D721Med (cell line): ENCODE results near the gene ADGRB3.

Experiments
- DNase-seq: peaks from one replicate; pipeline ENCODE4 v3.0.0; 2011; ENCODE audit warnings: low spot score; ENCODE audit not compliant: insufficient read length
- FAIRE-seq: peaks from 2 replicates; lab custom pipeline; 2011; peaks lifted over from hg19 to GRCh38; lab: Jason Lieb, UNC
- TF ChIP-seq, protein P1 (sequence below): IDR thresholded peaks from 2 replicates; pipeline ENCODE4 v1.5.1; 2012; ENCODE audit warnings: mild to moderate bottlenecking, control low read depth; ENCODE audit not compliant: insufficient read depth; ENCODE audit errors: missing control alignments

Gene ADGRB3

DNA sequence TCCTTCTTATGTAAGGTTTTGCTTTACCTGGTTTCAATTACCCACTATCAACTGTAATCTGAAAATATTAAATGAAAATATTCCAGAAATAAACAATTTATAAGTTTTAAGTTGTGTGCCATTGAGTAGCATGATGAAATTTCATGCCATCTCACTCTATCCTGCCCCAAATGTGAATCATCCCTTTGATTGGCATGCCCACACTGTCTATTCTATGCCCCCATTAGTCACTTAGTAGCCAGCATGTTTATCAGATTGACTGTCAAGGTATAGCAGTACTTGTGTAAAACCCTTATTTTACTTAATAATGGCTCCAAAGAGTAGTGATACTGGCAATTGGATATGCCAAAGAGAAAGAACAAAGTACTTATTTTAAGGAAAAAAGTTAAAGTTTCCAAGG, 403.8 kb downstream of the ADGRB3 start:
- DNase-seq (no peak), FAIRE-seq (no peak)
- TF ChIP-seq, protein P1, sequence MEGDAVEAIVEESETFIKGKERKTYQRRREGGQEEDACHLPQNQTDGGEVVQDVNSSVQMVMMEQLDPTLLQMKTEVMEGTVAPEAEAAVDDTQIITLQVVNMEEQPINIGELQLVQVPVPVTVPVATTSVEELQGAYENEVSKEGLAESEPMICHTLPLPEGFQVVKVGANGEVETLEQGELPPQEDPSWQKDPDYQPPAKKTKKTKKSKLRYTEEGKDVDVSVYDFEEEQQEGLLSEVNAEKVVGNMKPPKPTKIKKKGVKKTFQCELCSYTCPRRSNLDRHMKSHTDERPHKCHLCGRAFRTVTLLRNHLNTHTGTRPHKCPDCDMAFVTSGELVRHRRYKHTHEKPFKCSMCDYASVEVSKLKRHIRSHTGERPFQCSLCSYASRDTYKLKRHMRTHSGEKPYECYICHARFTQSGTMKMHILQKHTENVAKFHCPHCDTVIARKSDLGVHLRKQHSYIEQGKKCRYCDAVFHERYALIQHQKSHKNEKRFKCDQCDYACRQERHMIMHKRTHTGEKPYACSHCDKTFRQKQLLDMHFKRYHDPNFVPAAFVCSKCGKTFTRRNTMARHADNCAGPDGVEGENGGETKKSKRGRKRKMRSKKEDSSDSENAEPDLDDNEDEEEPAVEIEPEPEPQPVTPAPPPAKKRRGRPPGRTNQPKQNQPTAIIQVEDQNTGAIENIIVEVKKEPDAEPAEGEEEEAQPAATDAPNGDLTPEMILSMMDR: no peak

DNA sequence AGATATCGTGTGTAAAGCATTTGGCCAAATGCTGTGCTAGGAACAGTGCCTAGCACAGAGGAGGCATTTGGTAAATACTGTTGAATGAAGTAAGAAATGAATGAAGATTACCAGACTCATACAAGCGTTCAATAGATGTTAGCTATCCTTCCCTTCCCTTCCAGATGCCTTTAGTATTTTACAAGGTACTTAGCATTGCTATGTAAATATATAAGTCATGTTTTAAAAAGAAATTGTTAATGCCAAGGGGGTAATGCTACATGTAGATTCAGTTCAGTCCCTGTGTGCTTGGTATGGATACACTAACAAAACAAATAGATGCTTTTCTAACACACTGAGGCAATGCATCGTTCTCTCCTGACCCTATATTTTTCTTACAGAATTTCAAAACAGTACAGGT, 407.2 kb downstream of the ADGRB3 start:
- FAIRE-seq (no peak), DNase-seq (no peak)
- TF ChIP-seq, protein P1: no peak

DNA sequence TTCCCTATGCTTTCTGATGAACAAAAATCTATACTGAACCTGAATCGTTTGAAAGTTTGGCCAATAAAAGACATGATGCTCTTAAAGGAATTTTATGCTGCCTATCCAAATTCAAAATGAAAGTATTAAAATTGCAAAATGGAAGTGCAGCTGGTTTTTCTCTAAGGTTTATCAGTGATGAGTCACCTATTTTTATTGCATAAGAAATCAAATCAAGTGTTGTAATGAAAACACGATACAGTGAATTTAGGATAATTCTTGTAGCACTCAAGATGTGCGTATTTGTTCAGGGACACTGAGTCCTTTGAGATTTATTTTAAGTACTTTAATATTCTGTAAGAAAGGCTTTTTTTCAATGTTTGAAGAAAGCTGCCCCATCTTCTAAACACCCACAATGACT, 409.5 kb downstream of the ADGRB3 start:
- TF ChIP-seq, protein P1: no peak
- DNase-seq (no peak), FAIRE-seq (no peak)

DNA sequence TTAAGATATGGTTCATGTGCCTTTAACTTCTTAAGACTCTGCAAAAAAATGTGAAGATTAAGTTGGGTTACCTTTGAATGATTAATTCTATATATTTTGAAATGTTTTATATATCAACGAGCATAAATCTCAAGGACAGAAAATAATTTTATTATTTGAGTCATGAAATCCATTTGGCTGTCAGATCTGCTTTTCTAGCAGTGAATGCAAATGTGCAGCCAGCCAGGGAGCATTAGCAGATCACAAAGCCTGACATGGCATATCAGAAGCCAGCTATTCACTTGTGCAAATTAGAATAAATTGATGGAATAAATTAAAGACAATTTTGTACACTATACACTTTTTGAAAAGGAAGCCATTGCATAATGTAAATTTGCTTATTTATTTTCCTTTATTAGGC, 424.3 kb downstream of the ADGRB3 start:
- DNase-seq: no peak
- FAIRE-seq: no peak
- TF ChIP-seq, protein P1: no peak

DNA sequence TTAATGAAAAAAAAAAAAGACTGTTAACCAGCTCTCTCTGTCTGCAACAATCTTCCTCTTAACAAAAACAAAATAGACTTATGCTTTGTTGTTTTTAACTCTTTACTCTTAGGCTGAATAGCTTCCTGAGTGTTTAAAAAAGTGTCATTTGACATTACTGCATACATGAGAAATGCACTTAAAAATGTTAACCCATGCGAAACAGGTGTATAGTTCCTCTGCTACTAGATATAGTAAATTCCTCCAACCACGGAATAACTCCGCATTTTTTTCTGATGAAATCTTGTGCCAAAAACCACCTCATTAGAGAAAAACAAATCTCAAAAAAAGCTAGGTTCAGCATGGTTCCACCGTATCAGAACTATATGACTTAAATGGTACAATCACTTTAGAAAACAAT, 426.0 kb downstream of the ADGRB3 start:
- FAIRE-seq: no peak

DNA sequence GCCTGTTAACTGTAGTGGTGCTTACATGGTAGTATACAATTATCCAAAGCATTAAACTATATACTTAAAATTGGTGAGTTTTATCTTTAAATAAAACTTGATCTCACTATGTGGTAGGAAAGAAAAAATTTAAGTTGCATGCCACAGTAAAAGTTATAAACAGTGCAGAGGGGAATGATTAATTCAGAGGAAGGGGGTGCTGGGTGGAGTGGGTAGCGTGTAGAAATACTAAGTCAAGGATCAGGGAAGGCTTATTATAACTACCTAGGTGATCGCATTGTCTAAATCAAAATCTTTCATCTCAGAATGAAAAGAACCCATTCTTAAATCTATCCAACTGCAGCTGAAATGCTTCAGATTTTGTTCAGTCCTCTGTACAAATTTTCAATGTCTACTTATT, 428.3 kb downstream of the ADGRB3 start:
- no peak for DNase-seq
- no peak for FAIRE-seq
- TF ChIP-seq, protein P1: no peak

More for the DNA sequence above, 426.0 kb downstream of the ADGRB3 start:
- TF ChIP-seq, protein P1: no peak
- no peak for DNase-seq

DNA sequence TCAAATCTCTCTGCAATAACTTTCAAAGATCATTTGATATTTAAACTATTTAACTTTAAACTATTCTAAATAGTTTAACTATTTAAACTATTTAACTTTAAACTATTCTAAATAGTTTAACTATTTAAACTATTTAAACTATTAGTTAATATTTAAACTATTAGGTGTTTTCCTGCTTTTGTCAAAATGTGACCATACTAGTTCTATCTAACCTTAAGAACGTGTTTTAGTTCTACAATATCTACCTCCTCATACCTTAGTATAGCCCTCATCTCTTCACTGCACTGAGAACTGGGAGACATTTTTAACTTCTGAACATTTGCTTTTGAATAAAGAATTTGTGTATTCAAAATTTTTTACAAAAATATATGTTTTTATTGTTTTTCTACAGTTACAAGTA, 429.1 kb downstream of the ADGRB3 start:
- TF ChIP-seq, protein P1: no peak
- DNase-seq (no peak), FAIRE-seq (no peak)
